GM18519 (cell line): ENCODE data around the gene MOCS3.

Experiments used
- ATAC-seq: cut with Tn5 transposase; IDR thresholded peaks from one replicate; pipeline ENCODE4 v1.9.1; 2021; ENCODE audit warnings: mild to moderate bottlenecking, moderate library complexity; ENCODE audit not compliant: unreplicated experiment, low FRiP score

MOCS3 gene

GRCh38 chr20:50958615-50959542, at the start of gene MOCS3:
MOCS3 (plus strand) TSS chr20:50958818; CDS start chr20:50958843, 25 bp downstream.
- peak; percentile 60 for ATAC-seq

- ATAC-seq: no peak
Measured at GRCh38 chr20:50909413-50909812, 49.2 kb upstream of the MOCS3 start.

GRCh38 chr20:50911030-50911429, 47.6 kb upstream of the MOCS3 start:
- no peak for ATAC-seq

- no peak for ATAC-seq
Measured at GRCh38 chr20:50911716-50912115, 46.9 kb upstream of the MOCS3 start.

- no peak for ATAC-seq
Measured at GRCh38 chr20:50913690-50914375, 44.8 kb upstream of the MOCS3 start.

GRCh38 chr20:50915424-50915823, 43.2 kb upstream of the MOCS3 start:
- ATAC-seq: no peak

- ATAC-seq: no peak
Measured at GRCh38 chr20:50916257-50916656, 42.4 kb upstream of the MOCS3 start.

GRCh38 chr20:50916934-50917333, 41.7 kb upstream of the MOCS3 start:
- ATAC-seq: no peak

- no peak for ATAC-seq
Measured at GRCh38 chr20:50918403-50918802, 40.2 kb upstream of the MOCS3 start.

GRCh38 chr20:50919567-50919966, 39.1 kb upstream of the MOCS3 start:
- ATAC-seq: no peak

- no peak for ATAC-seq
Measured at GRCh38 chr20:50920997-50921396, 37.6 kb upstream of the MOCS3 start.

- no peak for ATAC-seq
Measured at GRCh38 chr20:50921803-50922501, 36.7 kb upstream of the MOCS3 start.

GRCh38 chr20:50924261-50924920, 34.2 kb upstream of the MOCS3 start:
- no peak for ATAC-seq

GRCh38 chr20:50926530-50926929, 32.1 kb upstream of the MOCS3 start:
- no peak for ATAC-seq

GRCh38 chr20:50928469-50928868, 30.1 kb upstream of the MOCS3 start:
- no peak for ATAC-seq

GRCh38 chr20:50929299-50930138, 29.1 kb upstream of the MOCS3 start:
- ATAC-seq: peak; percentile 34

GRCh38 chr20:50930139-50930975, 28.3 kb upstream of the MOCS3 start:
- ATAC-seq: no peak

- peak; percentile 10 for ATAC-seq
Measured at GRCh38 chr20:50930976-50931305, 27.7 kb upstream of the MOCS3 start.
